ENCODE results near the gene SCUBE1. TPM values are rescaled to one million over a fixed set of nuclear protein-coding genes. Genes with fewer than 3 reads are reported as not detected.
"Not testable (repeated sequence)": the region's sequence is repeated elsewhere in the genome, so short reads cannot be mapped to it uniquely, and the experiment has no call there.

SCUBE1 gene
- total RNA-seq, 1 donor from 2014 or later = 21.2 TPM

- no peak for DNase-seq
These were observed 13.7 kb upstream of the SCUBE1 start for GRCh38 chr22:43356881-43357280.

- DNase-seq = not testable (repeated sequence)
These were observed 12.5 kb upstream of the SCUBE1 start for GRCh38 chr22:43355688-43356087.

DNA sequence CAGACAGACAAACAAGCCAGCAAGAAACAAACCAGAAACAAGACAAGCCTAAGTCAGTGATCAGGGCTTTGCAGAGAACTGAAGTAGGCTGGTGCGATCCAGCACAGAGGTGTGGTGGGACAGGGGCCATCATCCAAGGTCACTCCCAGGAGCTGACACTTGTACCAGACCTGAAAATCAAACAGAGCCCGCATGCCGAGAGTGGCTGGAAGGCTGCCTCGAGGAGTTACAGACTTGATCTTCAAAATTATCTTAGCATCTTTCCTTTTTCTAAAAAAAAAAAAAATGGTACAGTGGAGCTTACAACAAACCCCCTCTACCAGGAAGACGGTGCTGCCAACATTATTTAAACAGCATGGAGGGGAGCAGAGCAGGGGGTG is 8.8 kb upstream of the SCUBE1 start:
- DNase-seq = no peak

- no peak for DNase-seq
These were observed 6.5 kb upstream of the SCUBE1 start for GRCh38 chr22:43349636-43350035.

GRCh38 chr22:43346521-43346929 is 3.4 kb upstream of the SCUBE1 start:
- DNase-seq = no peak

- DNase-seq = no peak
These were observed 2.7 kb upstream of the SCUBE1 start for GRCh38 chr22:43345761-43346301.

DNA sequence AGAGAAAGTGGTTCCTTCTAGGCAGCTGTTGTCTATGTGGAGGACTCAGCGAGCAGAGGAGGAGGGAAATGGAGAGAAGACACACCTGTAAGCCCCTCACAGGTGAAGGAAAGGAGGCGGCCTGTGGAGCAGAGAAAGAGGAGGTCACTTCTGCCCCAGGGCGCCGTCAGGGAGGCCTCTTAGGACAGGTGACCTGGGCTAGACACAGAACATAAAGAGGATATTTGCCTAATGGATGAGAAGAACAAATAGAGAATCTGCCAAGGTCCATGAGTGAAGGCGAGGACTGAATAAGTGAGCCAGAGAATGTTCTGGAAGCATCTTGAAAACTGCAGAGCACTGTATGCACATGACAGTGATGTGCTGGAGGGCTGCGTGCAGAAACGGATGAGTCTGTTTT is 2.2 kb upstream of the SCUBE1 start:
- no peak for DNase-seq

GRCh38 chr22:43344520-43344787 is 1.3 kb upstream of the SCUBE1 start:
- no peak for DNase-seq

- DNase-seq = no peak
These were observed 723 bp upstream of the SCUBE1 start for GRCh38 chr22:43343670-43344519.

DNA sequence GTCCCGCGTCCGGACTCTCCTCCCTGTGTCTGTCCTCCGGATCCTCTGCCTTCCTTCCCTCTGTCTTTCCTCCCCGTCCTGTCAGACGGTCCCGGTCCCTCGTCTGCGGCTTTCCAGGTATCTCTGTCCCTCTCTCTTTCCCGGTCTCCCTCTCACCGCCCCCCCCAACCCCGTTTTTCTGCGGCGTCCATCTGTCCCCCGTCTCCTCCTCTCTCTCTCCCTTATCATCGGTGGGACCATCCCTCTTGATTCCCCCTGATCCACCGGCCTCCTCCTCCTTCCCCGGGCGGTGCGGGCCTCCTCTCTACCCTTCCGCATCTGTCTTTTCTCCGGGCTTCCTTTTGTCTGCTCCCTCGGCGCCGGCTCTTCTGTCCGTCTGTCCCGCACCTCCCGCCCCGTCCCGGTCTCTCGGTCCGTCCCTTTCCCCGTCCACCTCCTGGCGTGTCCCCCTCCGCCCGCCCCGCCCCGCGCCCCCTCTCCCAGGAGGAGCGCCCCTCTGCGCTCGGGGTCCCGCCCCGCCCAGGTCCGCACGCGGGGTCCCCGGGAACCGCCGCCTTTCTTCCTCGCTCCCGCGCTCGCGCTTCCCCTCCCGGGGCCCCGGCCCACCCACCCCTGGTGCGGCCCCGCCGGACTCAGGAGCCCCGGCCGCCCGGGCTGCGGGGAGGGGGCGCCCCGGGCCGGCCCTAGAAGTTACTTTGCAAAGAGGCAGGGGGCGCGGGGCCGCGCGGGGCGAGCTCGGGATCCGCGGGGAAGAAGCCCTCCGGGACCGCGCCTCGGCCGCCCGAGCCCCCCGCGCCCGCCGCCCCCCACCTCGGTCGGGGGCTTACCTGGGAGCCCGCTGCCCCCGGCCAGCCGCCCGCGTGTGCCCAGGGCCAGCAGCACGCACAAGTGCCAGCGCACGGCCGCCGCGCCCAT is 568 bp downstream of the SCUBE1 start:
- DNase-seq = no peak

GRCh38 chr22:43341565-43341964 is 1.6 kb downstream of the SCUBE1 start:
- DNase-seq = no peak

DNA sequence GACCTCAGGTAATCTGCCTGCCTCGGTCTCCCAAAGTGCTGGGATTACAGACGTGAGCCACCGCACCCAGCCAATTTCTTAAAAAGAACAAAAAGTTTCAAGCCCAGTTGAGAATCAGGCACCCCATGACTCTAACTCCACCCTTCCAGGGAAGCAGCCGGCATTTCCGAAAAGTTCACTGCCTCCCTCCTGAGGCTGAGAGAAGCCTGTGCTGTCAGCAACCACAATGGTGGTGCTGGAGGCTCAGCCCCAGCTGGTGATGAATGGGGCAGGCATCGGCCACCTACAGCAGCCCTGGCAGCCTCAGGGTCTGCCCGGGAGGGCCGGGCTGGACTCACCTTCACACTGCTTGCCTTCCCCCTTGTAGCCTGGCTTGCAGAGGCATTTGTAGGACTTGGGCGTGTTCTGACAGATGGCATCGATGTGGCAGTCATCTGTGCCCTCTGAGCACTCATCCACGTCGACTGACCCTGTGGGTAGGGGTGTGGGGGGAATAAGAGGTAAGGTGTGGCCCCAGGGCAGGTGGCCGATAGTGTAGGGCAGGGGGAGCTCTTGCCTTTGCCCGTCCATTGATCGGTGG is 4.3 kb downstream of the SCUBE1 start:
- no peak for DNase-seq

- no peak for DNase-seq
These were observed 5.2 kb downstream of the SCUBE1 start for GRCh38 chr22:43337946-43338345.

GRCh38 chr22:43337385-43337784 is 5.8 kb downstream of the SCUBE1 start:
- DNase-seq = no peak

GRCh38 chr22:43334378-43334777 is 8.8 kb downstream of the SCUBE1 start:
- DNase-seq = no peak

DNA sequence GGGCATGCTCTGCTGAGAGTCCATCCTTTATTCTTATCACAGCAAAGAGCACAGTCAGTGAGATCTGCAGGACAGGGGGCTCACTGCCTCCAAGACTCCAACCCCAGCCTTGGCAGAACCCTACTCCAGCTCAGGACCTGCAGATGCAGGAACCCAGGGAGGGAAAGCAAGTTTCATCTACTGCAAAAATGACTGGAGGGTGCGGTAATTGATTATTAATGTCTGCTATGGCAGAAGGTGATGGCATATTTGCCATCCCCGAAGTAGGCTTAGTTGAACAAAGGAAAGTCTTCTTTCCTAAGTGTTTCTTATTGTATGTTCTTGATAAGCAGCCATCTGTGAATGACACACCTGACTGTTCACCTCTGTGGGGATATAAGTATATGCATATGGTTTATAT is 9.2 kb downstream of the SCUBE1 start:
- DNase-seq = no peak

- DNase-seq = no peak
These were observed 10.0 kb downstream of the SCUBE1 start for GRCh38 chr22:43333156-43333555.

DNA sequence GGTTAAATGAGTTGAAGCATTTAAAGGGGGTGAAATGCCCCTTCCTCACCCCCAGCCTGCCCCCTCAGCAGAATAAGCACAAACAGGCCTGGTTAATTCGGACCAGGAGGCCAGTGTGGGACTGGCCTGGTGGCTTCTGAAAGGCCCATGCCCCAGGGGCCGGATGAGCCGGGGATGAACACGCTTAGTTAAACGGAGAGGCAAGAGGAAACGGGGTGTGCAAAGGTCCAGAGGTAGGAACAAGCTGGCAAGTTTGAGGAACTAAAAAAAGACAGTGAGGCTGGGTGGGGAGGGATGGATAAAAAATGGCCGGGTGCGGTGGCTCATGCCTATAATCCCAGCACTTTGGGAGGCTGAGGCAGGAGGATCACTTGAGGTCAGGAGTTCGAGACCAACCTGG is 11.5 kb downstream of the SCUBE1 start:
- no peak for DNase-seq

DNA sequence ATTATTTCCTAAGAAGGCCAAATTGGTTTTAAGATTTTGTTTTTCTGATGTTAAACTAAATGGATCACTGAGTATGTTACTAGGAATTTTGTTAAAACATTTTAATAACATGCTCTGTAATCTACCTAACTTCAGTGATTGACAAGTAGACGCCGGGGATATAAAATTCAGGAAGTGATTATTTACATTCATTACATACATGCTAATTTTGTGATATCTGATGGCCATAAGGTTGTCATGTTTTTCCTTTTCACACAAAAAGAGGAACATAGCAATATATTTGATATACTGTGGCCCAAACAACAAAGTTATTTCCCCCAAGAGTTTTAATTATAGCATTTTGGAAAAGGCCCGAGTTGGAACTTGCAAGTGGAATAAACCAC is 12.1 kb downstream of the SCUBE1 start:
- DNase-seq = no peak

- DNase-seq = no peak
These were observed 12.7 kb downstream of the SCUBE1 start for GRCh38 chr22:43330178-43331068.

DNA sequence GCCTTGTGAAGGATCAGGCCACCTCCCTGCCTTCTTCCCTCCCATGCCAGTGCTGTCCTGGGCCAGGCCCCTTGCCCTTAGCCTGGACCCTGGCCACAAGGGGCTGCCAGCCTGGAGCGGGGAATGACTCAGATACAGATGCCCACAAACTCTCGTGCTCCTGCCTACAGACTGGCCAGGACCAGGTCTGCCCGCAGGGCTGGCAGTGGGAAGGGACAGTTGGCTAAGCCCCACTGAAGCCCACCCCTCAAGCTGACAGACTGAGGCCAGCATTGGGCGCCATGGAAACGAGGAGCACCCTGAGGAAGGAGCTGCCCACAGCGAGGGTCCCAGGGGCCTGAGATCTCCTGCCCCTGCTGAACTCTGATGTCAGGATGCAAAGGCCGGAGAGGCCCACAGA is 14.1 kb downstream of the SCUBE1 start:
- no peak for DNase-seq

GRCh38 chr22:43327157-43327438 is 16.1 kb downstream of the SCUBE1 start:
- DNase-seq = no peak
